ENCODE data around the gene COMT. TPM values are rescaled to one million over a fixed set of nuclear protein-coding genes. Genes with fewer than 3 reads are reported as not detected.

Gene COMT
- total and polyA plus RNA-seq, 9 of the 15 experiments (the other 6 are each of a cell fraction or from before 2014, with no cell fraction given) = 12.5 to 351 (median 155) TPM

DNA sequence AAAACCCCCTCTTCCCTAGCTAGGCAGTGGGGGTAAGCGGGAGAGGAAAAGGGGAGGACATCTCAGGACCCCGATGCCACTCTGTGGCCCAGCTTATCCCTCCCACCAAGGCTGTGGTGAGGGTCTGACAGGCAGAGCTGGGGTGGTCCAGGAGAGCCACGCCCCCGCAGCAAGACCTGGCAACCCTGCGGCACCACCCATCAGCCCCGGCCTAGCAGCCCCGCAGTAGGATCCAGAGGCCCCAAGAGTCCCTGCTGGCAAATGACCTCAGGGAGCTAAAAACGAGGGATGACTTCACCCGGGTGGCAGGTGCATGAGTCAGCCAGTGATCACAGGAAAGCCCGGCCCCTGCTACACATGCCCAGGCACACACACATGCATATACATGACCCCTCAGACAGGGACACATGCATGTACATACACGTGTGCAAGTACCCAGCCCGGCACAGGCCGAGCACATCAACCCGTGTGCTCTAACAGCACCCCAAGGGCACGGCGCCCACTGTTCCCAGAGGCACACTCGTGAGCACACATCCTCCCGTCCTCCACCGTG is 42.7 kb downstream of the COMT start (continued):
- TF ChIP-seq, protein P1, sequence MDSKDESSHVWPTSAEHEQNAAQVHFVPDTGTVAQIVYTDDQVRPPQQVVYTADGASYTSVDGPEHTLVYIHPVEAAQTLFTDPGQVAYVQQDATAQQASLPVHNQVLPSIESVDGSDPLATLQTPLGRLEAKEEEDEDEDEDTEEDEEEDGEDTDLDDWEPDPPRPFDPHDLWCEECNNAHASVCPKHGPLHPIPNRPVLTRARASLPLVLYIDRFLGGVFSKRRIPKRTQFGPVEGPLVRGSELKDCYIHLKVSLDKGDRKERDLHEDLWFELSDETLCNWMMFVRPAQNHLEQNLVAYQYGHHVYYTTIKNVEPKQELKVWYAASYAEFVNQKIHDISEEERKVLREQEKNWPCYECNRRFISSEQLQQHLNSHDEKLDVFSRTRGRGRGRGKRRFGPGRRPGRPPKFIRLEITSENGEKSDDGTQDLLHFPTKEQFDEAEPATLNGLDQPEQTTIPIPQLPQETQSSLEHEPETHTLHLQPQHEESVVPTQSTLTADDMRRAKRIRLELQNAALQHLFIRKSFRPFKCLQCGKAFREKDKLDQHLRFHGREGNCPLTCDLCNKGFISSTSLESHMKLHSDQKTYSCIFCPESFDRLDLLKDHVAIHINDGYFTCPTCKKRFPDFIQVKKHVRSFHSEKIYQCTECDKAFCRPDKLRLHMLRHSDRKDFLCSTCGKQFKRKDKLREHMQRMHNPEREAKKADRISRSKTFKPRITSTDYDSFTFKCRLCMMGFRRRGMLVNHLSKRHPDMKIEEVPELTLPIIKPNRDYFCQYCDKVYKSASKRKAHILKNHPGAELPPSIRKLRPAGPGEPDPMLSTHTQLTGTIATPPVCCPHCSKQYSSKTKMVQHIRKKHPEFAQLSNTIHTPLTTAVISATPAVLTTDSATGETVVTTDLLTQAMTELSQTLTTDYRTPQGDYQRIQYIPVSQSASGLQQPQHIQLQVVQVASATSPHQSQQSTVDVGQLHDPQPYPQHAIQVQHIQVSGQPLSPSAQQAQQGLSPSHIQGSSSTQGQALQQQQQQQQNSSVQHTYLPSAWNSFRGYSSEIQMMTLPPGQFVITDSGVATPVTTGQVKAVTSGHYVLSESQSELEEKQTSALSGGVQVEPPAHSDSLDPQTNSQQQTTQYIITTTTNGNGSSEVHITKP (IDR thresholded peaks at IDR 0.05; ENCODE audit: partially characterized antibody) = no peak
- TF ChIP-seq ZEB2 (IDR thresholded peaks at IDR 0.05) (no peak), ATF7 (IDR thresholded peaks at IDR 0.05) (peak; percentile 96), THAP7 (CRISPR knock-in tag; IDR thresholded peaks at IDR 0.05) (no peak), FOXA1 (IDR thresholded peaks at IDR 0.05; ENCODE audit: borderline replicate concordance) (no peak), EWSR1 (IDR thresholded peaks at IDR 0.05; ENCODE audit: borderline replicate concordance, low read depth, partially characterized antibody) (no peak), GABPB2 (CRISPR knock-in tag; conservative IDR thresholded peaks at IDR 0.05) (no peak), NR4A1 (CRISPR knock-in tag; IDR thresholded peaks at IDR 0.05) (0 out of 2 replicates have a peak, but pooled peaks have one; percentile 76), NR4A1 (tag; IDR thresholded peaks at IDR 0.05) (0 out of 2 replicates have a peak, but pooled peaks have one; percentile 59), MEF2A (IDR thresholded peaks at IDR 0.05; ENCODE audit: control insufficient read depth, low read depth, low read length) (peak; percentile 99), MTA3 (IDR thresholded peaks at IDR 0.05; ENCODE audit: borderline replicate concordance) (no peak), ELF4 (CRISPR knock-in tag; IDR thresholded peaks at IDR 0.05) (no peak), SRSF7 (optimal IDR thresholded peaks at IDR 0.05; ENCODE audit: low read depth, low read length) (no peak)
- TF ChIP-seq, protein P2, sequence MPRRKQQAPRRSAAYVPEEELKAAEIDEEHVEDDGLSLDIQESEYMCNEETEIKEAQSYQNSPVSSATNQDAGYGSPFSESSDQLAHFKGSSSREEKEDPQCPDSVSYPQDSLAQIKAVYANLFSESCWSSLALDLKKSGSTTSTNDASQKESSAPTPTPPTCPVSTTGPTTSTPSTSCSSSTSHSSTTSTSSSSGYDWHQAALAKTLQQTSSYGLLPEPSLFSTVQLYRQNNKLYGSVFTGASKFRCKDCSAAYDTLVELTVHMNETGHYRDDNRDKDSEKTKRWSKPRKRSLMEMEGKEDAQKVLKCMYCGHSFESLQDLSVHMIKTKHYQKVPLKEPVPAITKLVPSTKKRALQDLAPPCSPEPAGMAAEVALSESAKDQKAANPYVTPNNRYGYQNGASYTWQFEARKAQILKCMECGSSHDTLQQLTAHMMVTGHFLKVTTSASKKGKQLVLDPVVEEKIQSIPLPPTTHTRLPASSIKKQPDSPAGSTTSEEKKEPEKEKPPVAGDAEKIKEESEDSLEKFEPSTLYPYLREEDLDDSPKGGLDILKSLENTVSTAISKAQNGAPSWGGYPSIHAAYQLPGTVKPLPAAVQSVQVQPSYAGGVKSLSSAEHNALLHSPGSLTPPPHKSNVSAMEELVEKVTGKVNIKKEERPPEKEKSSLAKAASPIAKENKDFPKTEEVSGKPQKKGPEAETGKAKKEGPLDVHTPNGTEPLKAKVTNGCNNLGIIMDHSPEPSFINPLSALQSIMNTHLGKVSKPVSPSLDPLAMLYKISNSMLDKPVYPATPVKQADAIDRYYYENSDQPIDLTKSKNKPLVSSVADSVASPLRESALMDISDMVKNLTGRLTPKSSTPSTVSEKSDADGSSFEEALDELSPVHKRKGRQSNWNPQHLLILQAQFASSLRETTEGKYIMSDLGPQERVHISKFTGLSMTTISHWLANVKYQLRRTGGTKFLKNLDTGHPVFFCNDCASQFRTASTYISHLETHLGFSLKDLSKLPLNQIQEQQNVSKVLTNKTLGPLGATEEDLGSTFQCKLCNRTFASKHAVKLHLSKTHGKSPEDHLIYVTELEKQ (CRISPR knock-in tag; IDR thresholded peaks at IDR 0.05) = no peak
- TF ChIP-seq, protein P3, sequence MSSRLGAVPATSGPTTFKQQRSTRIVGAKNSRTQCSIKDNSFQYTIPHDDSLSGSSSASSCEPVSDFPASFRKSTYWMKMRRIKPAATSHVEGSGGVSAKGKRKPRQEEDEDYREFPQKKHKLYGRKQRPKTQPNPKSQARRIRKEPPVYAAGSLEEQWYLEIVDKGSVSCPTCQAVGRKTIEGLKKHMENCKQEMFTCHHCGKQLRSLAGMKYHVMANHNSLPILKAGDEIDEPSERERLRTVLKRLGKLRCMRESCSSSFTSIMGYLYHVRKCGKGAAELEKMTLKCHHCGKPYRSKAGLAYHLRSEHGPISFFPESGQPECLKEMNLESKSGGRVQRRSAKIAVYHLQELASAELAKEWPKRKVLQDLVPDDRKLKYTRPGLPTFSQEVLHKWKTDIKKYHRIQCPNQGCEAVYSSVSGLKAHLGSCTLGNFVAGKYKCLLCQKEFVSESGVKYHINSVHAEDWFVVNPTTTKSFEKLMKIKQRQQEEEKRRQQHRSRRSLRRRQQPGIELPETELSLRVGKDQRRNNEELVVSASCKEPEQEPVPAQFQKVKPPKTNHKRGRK (tag; IDR thresholded peaks at IDR 0.05) = no peak
- TF ChIP-seq, protein P4, sequence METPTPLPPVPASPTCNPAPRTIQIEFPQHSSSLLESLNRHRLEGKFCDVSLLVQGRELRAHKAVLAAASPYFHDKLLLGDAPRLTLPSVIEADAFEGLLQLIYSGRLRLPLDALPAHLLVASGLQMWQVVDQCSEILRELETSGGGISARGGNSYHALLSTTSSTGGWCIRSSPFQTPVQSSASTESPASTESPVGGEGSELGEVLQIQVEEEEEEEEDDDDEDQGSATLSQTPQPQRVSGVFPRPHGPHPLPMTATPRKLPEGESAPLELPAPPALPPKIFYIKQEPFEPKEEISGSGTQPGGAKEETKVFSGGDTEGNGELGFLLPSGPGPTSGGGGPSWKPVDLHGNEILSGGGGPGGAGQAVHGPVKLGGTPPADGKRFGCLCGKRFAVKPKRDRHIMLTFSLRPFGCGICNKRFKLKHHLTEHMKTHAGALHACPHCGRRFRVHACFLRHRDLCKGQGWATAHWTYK (CRISPR knock-in tag; IDR thresholded peaks at IDR 0.05) = peak; percentile 31; the same call in 1 of the 2 replicates
